Naive thymus-derived CD4-positive, alpha-beta T cell (primary cell): Measurements from ENCODE around the gene SOX4. TPM values are rescaled to one million over a fixed set of nuclear protein-coding genes. Genes with fewer than 3 reads are reported as not detected.

Experiments
- ATAC-seq: fragments of 150-1000 bp; cut with Tn5 transposase; 2 replicates; pipeline ENCODE4 v1.10.0; 2021; ENCODE audit warnings: mild to moderate bottlenecking, moderate library complexity
- CTCF ChIA-PET: fragments of 350-600 bp; sonication (Branson Sonifier 250); formaldehyde crosslinking; loops from one replicate; lab custom pipeline; 2021; ENCODE audit warnings: antibody characterized with exemption; lab: Charles Lee
- POLR2A ChIA-PET: fragments of 350-600 bp; sonication (Branson Sonifier 250); formaldehyde crosslinking; loops from one replicate; lab custom pipeline; 2021; ENCODE audit warnings: antibody characterized with exemption, inconsistent platforms; lab: Charles Lee
- DNase-seq, 9 donors: peaks; one replicate each; pipeline versions ENCODE4 v3.0.0 to v3.0.0-alpha.2; 2020 to 2022; ENCODE audit warnings: mixed read lengths in 1 of 9
- H3K27ac ChIP-seq: one replicate; pipeline ENCODE4 v1.7.0; 2013; ENCODE audit warnings: mild to moderate bottlenecking, low read depth, low read length, moderate library complexity
- H3K27me3 ChIP-seq, 2 donors: one replicate each; pipeline ENCODE4 v1.7.0; 2013; ENCODE audit warnings: low read length in 2 of 2, mild to moderate bottlenecking in 2 of 2, moderate library complexity in 2 of 2; ENCODE audit not compliant: control insufficient read depth in 2 of 2, insufficient read depth in 2 of 2
- H3K36me3 ChIP-seq, 3 experiments: 1 replicate in 2 of 3; 2 replicates in 1 of 3; pipeline ENCODE4 v1.7.0; 2013; ENCODE audit warnings: low read length in 3 of 3, mild to moderate bottlenecking in 3 of 3, moderate library complexity in 1 of 3; ENCODE audit not compliant: insufficient read depth in 3 of 3, control insufficient read depth in 2 of 3
- H3K4me1 ChIP-seq, 2 donors: one replicate each; pipeline ENCODE4 v1.7.0; 2013; ENCODE audit warnings: low read length in 2 of 2, mild to moderate bottlenecking in 2 of 2, moderate library complexity in 1 of 2; ENCODE audit not compliant: control insufficient read depth in 2 of 2, insufficient read depth in 2 of 2
- H3K4me3 ChIP-seq: 2 replicates; pipeline ENCODE4 v1.7.0; 2013; ENCODE audit warnings: mild to moderate bottlenecking, low read length
- H3K9me3 ChIP-seq, 3 experiments: 1 replicate in 2 of 3; 2 replicates in 1 of 3; pipeline ENCODE4 v1.7.0; 2013; ENCODE audit warnings: low read length in 3 of 3; ENCODE audit not compliant: control insufficient read depth in 2 of 3
- H3K27ac Mint-ChIP-seq, 9 donors: one replicate each; pipeline ENCODE4 v1.8.0; 2020 to 2022; ENCODE audit warnings: mixed read lengths in 9 of 9, mild to moderate bottlenecking in 8 of 9, moderate library complexity in 5 of 9, inconsistent platforms in 2 of 9
- H3K27me3 Mint-ChIP-seq, 5 donors: one replicate each; pipeline ENCODE4 v1.8.0; 2021 to 2022; ENCODE audit warnings: mixed read lengths in 5 of 5, mild to moderate bottlenecking in 1 of 5
- H3K36me3 Mint-ChIP-seq, 5 donors: one replicate each; pipeline ENCODE4 v1.8.0; 2020 to 2022; ENCODE audit warnings: mixed read lengths in 5 of 5, mild to moderate bottlenecking in 3 of 5, inconsistent platforms in 1 of 5
- H3K4me1 Mint-ChIP-seq, 7 donors: one replicate each; pipeline ENCODE4 v1.8.0; 2020 to 2022; ENCODE audit warnings: mixed read lengths in 7 of 7, mild to moderate bottlenecking in 3 of 7, inconsistent platforms in 1 of 7
- H3K4me3 Mint-ChIP-seq, 10 donors: one replicate each; pipeline ENCODE4 v1.8.0; 2020 to 2022; ENCODE audit warnings: mild to moderate bottlenecking in 10 of 10, mixed read lengths in 10 of 10, moderate library complexity in 6 of 10, inconsistent platforms in 2 of 10
- H3K9me3 Mint-ChIP-seq, 11 donors: one replicate each; pipeline ENCODE4 v1.8.0; 2020 to 2022; ENCODE audit warnings: mixed read lengths in 11 of 11, mild to moderate bottlenecking in 4 of 11, inconsistent platforms in 1 of 11, moderate library complexity in 1 of 11
- intact Hi-C, 2 donors: fragments of 100-400 bp; cut with micrococcal nuclease; formaldehyde crosslinking; loops; one replicate each; pipeline ENCODE4 v1.15.1; 2023
- polyA plus RNA-seq, 2 donors: library from polyadenylated mRNA; unstranded; fragments of 300-500 nt; fragmentation: Illumina TruSeq; gene quantifications; one replicate each; pipeline ENCODE4 v1.2.3, GENCODE V29; 2021
- total RNA-seq, 6 experiments: library from RNA in 5 of 6; stranded (reverse) in 5 of 6; gene quantifications; 1 replicate in 5 of 6; 2 replicates in 1 of 6; pipeline ENCODE4 v1.2.3 and lab custom pipeline; 2021 to 2026

The SOX4 gene
- total and polyA plus RNA-seq, 7 experiments from 2014 or later: 0.73 to 11.0 (median 1.4) TPM

DNA sequence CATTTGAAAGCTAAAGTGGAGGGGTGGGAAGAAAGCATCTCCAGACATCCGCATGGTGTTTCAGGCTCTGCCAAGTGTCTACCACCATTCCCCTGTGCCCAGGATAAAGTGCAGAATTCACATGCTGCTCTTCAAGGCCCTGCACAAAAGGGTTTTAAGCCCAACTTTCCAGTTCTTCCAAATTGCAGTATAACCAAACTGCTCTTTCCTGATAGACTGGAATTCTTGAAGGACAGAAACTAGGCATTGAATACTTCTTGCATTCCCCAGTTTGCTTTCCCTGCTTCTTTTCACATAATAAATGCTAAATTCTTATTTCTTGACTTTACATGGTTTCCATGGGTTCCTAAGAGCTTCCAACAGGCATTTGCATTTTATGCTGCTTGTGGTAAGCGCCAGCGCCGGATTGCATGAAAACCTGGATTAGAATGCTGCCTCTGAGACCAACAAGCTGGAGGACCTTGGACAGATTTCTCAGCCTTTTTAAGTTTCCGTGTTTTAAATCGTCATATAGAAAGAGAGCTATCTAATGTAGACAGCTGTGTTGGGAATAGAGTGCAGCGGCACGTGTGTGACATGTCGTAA lies 7.9 kb downstream of the SOX4 start:
- Histone ChIP-seq H3K36me3 (no peaks in the 10 kb centered on the region), H3K4me1 (peaks cover 4 to 12% of the 10 kb centered on the region in 2 donors), H3K9me3 (no peaks in the 10 kb centered on the region), H3K4me3 (no peak overlapping the region), H3K27ac (no peak overlapping the region), H3K27me3 (peaks cover 5 to 33% of the 10 kb centered on the region in 2 donors)
- CTCF ChIA-PET: no interaction called here
- Mint-ChIP-seq H3K27ac (no peak overlapping the region), H3K4me3 (no peak overlapping the region), H3K4me1 (peaks cover 8 to 21% (median 15%) of the 10 kb centered on the region in 7 donors), H3K27me3 (peaks cover 34 to 62% (median 45%) of the 10 kb centered on the region in 5 donors), H3K36me3 (peaks cover 0 to 5% (median 0%) of the 10 kb centered on the region in 5 donors), H3K9me3 (peaks cover 0 to 4% (median 0%) of the 10 kb centered on the region in 11 donors)
- intact Hi-C loops: no loop called here
- DNase-seq (no peak), ATAC-seq (no peak)
- POLR2A ChIA-PET: no interaction called here

DNA sequence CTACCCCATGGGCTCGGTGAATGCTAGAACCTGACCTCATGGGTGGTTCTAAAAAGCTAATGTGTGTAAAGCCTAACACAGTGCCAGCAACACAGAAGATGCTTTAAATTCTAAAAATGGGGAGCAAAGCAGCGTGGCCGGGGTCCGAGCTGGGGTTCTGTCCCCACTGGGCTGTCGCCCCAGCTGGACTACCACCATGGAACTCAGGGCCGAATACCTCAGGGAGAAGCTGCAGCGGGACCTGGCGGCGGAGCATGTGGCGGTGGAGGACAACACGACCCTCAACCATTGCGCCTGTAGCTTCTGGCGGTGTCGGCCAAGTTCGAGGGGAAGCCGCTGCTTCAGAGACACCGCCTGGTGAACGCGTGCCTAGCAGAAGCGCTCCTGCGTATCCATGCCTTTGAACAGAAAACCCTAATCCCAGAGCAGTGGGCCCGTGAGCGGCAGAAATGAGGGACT lies 8.4 kb downstream of the SOX4 start:
- Mint-ChIP-seq H3K4me1 (peaks cover 3 to 16% (median 10%) of the 10 kb centered on the region in 7 donors), H3K9me3 (peaks cover 0 to 2% (median 0%) of the 10 kb centered on the region in 11 donors), H3K27me3 (peaks cover 34 to 57% (median 39%) of the 10 kb centered on the region in 5 donors), H3K36me3 (peaks cover 0 to 5% (median 0%) of the 10 kb centered on the region in 5 donors), H3K4me3 (no peak overlapping the region), H3K27ac (no peak overlapping the region)
- H3K4me1 ChIP-seq: peaks cover 0 to 9% of the 10 kb centered on the region in 2 donors
- H3K4me3 ChIP-seq: no peak overlapping the region
- no peak for ATAC-seq
- no peak for DNase-seq
- POLR2A ChIA-PET: no interaction called here
- CTCF ChIA-PET: no interaction called here
- H3K27ac ChIP-seq: no peak overlapping the region
- no peaks in the 10 kb centered on the region for H3K36me3 ChIP-seq
- intact Hi-C loops: no loop called here
- peaks cover 4 to 28% of the 10 kb centered on the region in 2 donors for H3K27me3 ChIP-seq
- H3K9me3 ChIP-seq: no peaks in the 10 kb centered on the region

DNA sequence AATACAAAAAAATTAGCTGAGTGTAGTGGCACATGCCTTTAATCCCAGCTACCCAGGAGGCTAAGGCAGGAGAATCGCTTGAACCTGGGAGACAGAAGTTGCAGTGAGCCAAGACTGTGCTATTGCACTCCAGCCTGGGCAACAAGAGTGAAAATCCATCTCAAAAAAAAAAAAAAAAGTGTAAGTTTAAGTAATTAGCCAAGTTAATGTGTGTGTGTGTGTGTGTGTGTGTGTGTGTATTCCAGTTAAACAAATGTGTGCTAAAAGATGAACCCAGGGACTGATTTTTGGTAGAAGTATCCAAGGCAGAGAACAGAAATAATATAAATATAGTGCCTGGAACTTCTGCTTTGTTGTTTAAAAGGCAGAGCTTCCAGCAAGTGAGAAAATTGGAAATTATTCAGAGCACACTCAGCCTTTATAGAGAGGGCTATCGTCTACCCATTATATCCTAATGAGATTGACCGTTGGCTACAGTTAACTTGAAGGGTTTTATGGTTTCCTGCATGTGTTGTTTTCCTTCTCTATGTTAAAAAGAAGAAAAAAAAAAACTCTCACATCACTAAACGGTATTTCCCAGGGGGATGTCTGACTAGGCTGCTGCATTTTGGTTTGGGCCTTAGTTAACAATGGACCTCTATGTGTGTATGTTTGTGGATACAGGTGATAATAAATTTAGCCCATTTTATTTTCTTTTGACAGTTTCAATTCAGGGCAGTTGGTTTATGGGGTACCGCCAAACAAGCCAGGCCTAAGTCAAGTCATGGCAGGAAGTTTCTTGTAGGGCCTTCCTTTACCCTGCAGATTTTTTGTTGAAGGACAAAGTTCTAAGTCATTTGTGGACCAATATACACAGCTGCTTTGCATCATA lies 9.8 kb downstream of the SOX4 start:
- no peak overlapping the region for H3K4me3 ChIP-seq
- Mint-ChIP-seq H3K4me1 (peaks cover 0 to 6% (median 4%) of the 10 kb centered on the region in 7 donors), H3K9me3 (peaks cover 0 to 1% (median 0%) of the 10 kb centered on the region in 11 donors), H3K36me3 (peaks cover 0 to 5% (median 0%) of the 10 kb centered on the region in 5 donors), H3K27ac (no peak overlapping the region), H3K27me3 (peaks cover 25 to 48% (median 29%) of the 10 kb centered on the region in 5 donors), H3K4me3 (no peak overlapping the region)
- no peak for ATAC-seq
- no peaks in the 10 kb centered on the region for H3K36me3 ChIP-seq
- ChIA-PET CTCF (no interaction called here), POLR2A (no interaction called here)
- DNase-seq: no peak
- intact Hi-C loops: no loop called here
- H3K4me1 ChIP-seq: no peaks in the 10 kb centered on the region
- H3K9me3 ChIP-seq: no peaks in the 10 kb centered on the region
- H3K27ac ChIP-seq: no peak overlapping the region
- H3K27me3 ChIP-seq: peaks cover 0 to 15% of the 10 kb centered on the region in 2 donors

DNA sequence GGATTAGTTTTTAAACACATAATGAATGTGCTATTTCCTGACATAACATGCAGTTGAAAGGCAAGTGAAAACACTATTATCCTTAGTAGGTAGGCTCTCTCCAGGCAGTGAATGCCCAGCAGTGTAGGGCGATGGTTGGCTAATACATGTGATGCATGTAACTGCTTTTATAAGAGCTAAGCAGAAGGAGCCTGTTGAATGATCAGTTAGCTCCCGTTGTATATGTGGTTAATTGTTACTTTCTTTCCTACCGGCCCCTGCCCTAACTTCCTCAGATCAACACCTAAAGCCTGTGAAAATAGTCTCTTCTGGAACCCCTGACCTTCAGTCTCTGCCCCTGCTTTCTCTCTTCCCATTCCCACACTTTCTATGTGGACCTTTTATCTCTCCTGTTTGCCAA lies 10.5 kb downstream of the SOX4 start:
- Mint-ChIP-seq H3K27me3 (peaks cover 18 to 40% (median 22%) of the 10 kb centered on the region in 5 donors), H3K36me3 (peaks cover 0 to 5% (median 0%) of the 10 kb centered on the region in 5 donors), H3K27ac (no peak overlapping the region), H3K4me3 (no peak overlapping the region), H3K4me1 (peaks cover 0 to 6% (median 0%) of the 10 kb centered on the region in 7 donors), H3K9me3 (peaks cover 0 to 1% (median 0%) of the 10 kb centered on the region in 11 donors)
- no peak overlapping the region for H3K4me3 ChIP-seq
- H3K9me3 ChIP-seq: no peaks in the 10 kb centered on the region
- H3K27me3 ChIP-seq: peaks cover 0 to 8% of the 10 kb centered on the region in 2 donors
- H3K4me1 ChIP-seq: no peaks in the 10 kb centered on the region
- H3K36me3 ChIP-seq: no peaks in the 10 kb centered on the region
- no peak overlapping the region for H3K27ac ChIP-seq
- POLR2A ChIA-PET: no interaction called here
- ATAC-seq (no peak), DNase-seq (no peak)
- intact Hi-C loops: no loop called here
- CTCF ChIA-PET: no interaction called here

DNA sequence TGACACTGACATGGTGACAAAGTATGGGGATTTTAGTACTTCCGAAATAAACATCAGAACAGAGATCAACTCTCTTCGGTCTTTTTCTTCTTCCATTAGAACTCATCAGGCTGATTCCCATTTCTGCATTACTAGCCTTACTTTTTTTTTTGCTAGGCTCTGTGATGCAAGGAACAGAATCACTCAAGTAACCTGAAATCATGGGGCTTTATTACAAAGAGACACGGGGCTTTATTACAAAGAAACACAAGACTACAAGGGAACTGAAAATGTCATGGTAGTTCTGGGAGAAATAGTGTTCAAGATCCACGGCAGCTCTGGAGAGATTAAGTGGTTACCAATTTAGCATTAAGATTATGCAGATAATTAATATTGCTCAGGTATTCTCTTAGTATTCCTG lies 11.6 kb downstream of the SOX4 start:
- H3K9me3 ChIP-seq: no peaks in the 10 kb centered on the region
- no peaks in the 10 kb centered on the region for H3K9me3 Mint-ChIP-seq
- POLR2A ChIA-PET: no interaction called here
- H3K27me3 Mint-ChIP-seq: peaks cover 8 to 29% (median 14%) of the 10 kb centered on the region in 5 donors
- H3K36me3 ChIP-seq: no peaks in the 10 kb centered on the region
- ATAC-seq (no peak), DNase-seq (no peak)
- H3K36me3 Mint-ChIP-seq: peaks cover 0 to 5% (median 0%) of the 10 kb centered on the region in 5 donors
- H3K4me3 Mint-ChIP-seq: no peak overlapping the region
- no peak overlapping the region for H3K27ac Mint-ChIP-seq
- H3K27ac ChIP-seq: no peak overlapping the region
- peaks cover 0 to 6% (median 0%) of the 10 kb centered on the region in 7 donors for H3K4me1 Mint-ChIP-seq
- intact Hi-C loops: no loop called here
- CTCF ChIA-PET: no interaction called here
- no peaks in the 10 kb centered on the region for H3K4me1 ChIP-seq
- H3K27me3 ChIP-seq: no peaks in the 10 kb centered on the region
- H3K4me3 ChIP-seq: no peak overlapping the region

DNA sequence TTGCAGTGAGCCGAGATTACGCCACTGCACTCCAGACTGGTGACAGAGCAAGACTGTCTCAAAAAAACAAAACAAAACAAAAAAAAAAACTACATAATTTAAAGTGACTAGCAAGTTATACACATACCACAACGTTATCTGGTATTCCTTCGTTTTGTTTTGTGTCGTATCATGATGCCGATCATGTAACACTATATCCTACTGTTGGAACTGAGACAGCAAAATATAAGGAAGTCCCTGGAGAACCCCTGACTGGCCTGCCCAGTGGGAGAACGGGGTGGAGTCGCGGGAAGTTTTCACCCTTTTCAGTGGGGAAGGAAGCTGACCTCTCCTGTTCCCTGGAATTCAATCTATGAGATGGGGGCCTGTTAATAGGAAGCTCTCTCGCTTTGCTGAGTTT lies 15.1 kb downstream of the SOX4 start:
- Mint-ChIP-seq H3K27me3 (peaks cover 0 to 20% (median 4%) of the 10 kb centered on the region in 5 donors), H3K9me3 (no peaks in the 10 kb centered on the region), H3K36me3 (no peaks in the 10 kb centered on the region), H3K4me3 (no peak overlapping the region), H3K27ac (no peak overlapping the region), H3K4me1 (peaks cover 0 to 2% (median 0%) of the 10 kb centered on the region in 7 donors)
- DNase-seq: no peak
- intact Hi-C loops: no loop called here
- ATAC-seq: peak; percentile 42
- Histone ChIP-seq H3K9me3 (no peaks in the 10 kb centered on the region), H3K27me3 (no peaks in the 10 kb centered on the region), H3K36me3 (no peaks in the 10 kb centered on the region), H3K27ac (no peak overlapping the region), H3K4me1 (no peaks in the 10 kb centered on the region), H3K4me3 (no peak overlapping the region)
- POLR2A ChIA-PET: no interaction called here
- CTCF ChIA-PET: no interaction called here
